ENCODE measurements around the gene UBR3.
"Not testable (repeated sequence)": the region's sequence is repeated elsewhere in the genome, so short reads cannot be mapped to it uniquely, and the experiment has no call there.

The UBR3 gene

DNA sequence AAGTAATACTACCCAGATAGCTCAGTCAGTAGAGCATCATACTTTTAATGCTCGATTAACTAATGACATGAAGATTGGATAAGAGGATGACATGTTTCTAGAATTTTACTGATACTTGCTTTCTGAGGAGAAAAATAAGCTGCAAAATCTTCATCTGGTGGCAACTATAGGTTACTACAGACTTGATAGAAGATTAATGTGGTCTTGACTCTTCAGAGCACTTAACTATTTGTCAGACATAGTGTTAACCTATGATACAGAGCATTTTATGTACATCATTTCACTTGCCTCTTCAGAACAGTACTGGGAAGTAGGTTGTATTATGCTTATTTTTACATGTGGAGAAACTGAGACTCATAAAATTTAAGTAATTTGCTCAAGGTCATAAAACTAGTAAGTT is 83.9 kb downstream of the UBR3 start:
- Histone ChIP-seq H3K27ac (ENCODE audit: low read depth, low read length) (no peak overlapping the region), H3K4me1 (ENCODE audit: insufficient read depth, low read length) (no peaks in the 10 kb centered on the region), H3K9ac (ENCODE audit: low read depth, low read length) (no peak overlapping the region), H3K36me3 (ENCODE audit: insufficient read depth, low read length) (peaks cover 17% of the 10 kb centered on the region; the same call in 1 of the 2 replicates), H3K27me3 (ENCODE audit: insufficient read depth, low read length) (no peaks in the 10 kb centered on the region), H3K4me3 (ENCODE audit: low read length) (no peak overlapping the region), H3K9me3 (ENCODE audit: insufficient read depth, low read depth, low read length) (no peaks in the 10 kb centered on the region)
- WGBS = 88% methylated on average over 1 of the region's 1 CpG

DNA sequence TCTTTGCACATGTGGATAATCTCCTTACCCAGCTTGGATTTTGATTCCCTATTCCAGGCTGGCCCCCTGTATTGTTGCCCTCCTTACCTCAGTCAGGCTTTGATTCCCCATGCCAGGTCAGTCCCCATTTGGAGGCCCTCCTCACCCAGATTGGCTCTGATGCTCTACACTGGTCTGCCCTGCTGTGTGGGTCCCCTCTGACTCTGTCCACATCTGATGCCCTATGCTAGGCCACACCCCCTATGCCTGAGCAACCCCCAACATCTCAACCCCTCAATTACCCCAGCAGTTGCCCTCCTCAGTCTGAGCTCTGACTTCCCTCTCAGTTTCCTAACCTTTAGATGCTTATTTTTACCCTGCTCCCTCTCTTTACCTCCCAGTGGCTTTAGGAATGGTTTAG is 89.4 kb downstream of the UBR3 start:
- Histone ChIP-seq H3K9ac (ENCODE audit: low read depth, low read length) (no peak overlapping the region), H3K9me3 (ENCODE audit: insufficient read depth, low read depth, low read length) (no peaks in the 10 kb centered on the region), H3K27me3 (ENCODE audit: insufficient read depth, low read length) (no peaks in the 10 kb centered on the region), H3K4me1 (ENCODE audit: insufficient read depth, low read length) (no peaks in the 10 kb centered on the region), H3K27ac (ENCODE audit: low read depth, low read length) (no peak overlapping the region), H3K4me3 (ENCODE audit: low read length) (no peak overlapping the region), H3K36me3 (ENCODE audit: insufficient read depth, low read length) (peaks cover 15% of the 10 kb centered on the region; the same call in 1 of the 2 replicates)

DNA sequence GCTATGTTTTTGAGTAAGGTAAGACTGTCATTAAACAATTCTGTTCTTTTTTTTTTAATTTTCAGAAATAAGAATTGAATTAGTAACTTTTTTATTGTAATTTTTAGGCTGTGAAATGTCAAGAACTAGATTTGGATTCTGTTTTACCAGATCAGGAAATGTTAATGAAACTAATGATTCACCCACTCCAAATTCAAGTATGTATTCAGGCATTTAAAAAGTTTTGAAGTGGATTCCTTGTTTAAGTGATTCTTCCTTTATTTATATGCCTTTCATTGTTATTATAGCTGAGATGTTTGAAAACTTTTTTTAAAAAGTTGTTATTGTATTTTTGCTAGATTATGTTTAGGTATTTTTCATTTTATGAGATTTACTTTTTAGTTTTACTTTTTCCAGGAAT is 96.7 kb downstream of the UBR3 start:
- H3K4me1 ChIP-seq (ENCODE audit: insufficient read depth, low read length) = no peaks in the 10 kb centered on the region
- H3K4me3 ChIP-seq (ENCODE audit: low read length) = no peak overlapping the region
- H3K36me3 ChIP-seq (ENCODE audit: insufficient read depth, low read length) = peaks cover 21% of the 10 kb centered on the region

DNA sequence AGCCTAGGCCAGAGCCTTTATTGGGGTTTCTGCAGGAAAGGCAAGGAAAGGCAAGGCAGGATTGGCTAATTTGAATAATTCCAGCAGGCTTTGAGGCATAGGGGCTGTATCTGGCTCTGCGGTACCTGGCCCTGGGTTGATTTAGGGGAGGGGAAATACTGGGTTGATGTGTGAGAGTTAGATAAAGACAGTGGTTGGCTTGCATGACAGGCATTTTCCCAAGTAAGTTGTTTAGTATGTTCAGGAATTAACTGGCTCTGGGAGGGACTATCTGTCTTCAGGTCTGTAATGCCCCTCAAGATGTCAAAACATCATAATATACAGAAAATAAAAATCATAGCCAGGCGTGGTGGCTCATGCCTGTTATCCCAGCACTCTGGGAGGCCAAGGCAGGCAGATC is 98.7 kb downstream of the UBR3 start:
- Histone ChIP-seq H3K27ac (ENCODE audit: low read depth, low read length) (no peak overlapping the region), H3K36me3 (ENCODE audit: insufficient read depth, low read length) (peaks cover 21% of the 10 kb centered on the region), H3K27me3 (ENCODE audit: insufficient read depth, low read length) (no peaks in the 10 kb centered on the region), H3K9me3 (ENCODE audit: insufficient read depth, low read depth, low read length) (no peaks in the 10 kb centered on the region), H3K4me1 (ENCODE audit: insufficient read depth, low read length) (no peaks in the 10 kb centered on the region), H3K9ac (ENCODE audit: low read depth, low read length) (no peak overlapping the region), H3K4me3 (ENCODE audit: low read length) (no peak overlapping the region)
- 94% methylated on average over 2 of the region's 2 CpGs for WGBS

More for the DNA sequence above, 96.7 kb downstream of the UBR3 start:
- H3K9me3 ChIP-seq (ENCODE audit: insufficient read depth, low read depth, low read length) = no peaks in the 10 kb centered on the region
- no peak overlapping the region for H3K9ac ChIP-seq (ENCODE audit: low read depth, low read length)
- H3K27me3 ChIP-seq (ENCODE audit: insufficient read depth, low read length) = no peaks in the 10 kb centered on the region
- no peak overlapping the region for H3K27ac ChIP-seq (ENCODE audit: low read depth, low read length)

DNA sequence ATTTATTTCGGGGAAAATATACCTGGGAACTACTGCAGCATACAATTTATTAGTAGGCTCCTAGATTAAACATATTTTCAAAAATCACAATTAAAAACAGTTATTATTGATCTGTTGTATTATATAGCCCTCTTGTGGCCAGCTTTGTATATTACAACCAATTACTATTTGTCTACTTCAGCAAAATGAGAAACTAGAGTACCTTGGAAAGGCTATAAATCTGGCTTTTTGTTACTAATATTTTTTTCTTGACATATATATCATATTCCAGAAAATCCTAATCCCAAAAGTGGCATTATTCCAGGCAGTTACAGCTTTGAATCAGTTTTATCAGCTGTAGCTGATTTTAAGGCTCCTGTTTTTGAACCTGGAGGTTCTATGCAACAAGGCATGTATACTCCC is 101.2 kb downstream of the UBR3 start:
- WGBS = 20% methylated on average over 1 of the region's 1 CpG
- no peak overlapping the region for H3K9ac ChIP-seq (ENCODE audit: low read depth, low read length)
- no peak overlapping the region for H3K4me3 ChIP-seq (ENCODE audit: low read length)
- H3K4me1 ChIP-seq (ENCODE audit: insufficient read depth, low read length) = no peaks in the 10 kb centered on the region
- no peaks in the 10 kb centered on the region for H3K27me3 ChIP-seq (ENCODE audit: insufficient read depth, low read length)
- H3K9me3 ChIP-seq (ENCODE audit: insufficient read depth, low read depth, low read length) = no peaks in the 10 kb centered on the region
- H3K36me3 ChIP-seq (ENCODE audit: insufficient read depth, low read length) = peaks cover 25% of the 10 kb centered on the region
- no peak overlapping the region for H3K27ac ChIP-seq (ENCODE audit: low read depth, low read length)

DNA sequence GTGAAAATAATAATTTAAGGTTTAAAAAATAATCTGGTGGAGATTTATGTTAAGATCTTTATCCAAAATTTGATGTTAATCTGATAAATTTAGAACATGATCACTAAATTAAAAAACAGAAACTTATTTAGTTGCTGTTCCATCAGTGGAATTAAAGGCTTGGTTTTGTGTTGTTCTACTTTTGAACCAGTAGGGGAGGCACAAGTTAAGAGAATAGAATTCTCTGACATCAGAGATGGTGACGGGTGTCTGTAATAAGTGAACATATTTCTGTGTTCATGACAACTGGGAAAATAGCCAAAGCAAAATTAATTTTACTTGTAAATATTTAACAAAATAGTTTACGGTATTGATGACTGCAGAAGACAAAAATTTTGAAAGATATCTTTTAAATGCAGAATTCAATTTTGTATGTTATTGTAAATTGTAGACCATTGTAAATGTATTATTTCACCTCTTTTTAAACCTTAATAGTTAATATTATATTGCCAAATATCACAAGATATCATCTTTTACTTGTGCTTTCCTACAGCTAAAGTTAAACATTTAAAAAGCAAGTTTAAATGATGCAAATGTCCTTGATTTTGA is 106.0 kb downstream of the UBR3 start:
- H3K36me3 ChIP-seq (ENCODE audit: insufficient read depth, low read length) = peaks cover 6% of the 10 kb centered on the region; the same call in 1 of the 2 replicates
- no peak overlapping the region for H3K27ac ChIP-seq (ENCODE audit: low read depth, low read length)
- H3K4me1 ChIP-seq (ENCODE audit: insufficient read depth, low read length) = no peaks in the 10 kb centered on the region
- H3K4me3 ChIP-seq (ENCODE audit: low read length) = no peak overlapping the region
- no peaks in the 10 kb centered on the region for H3K9me3 ChIP-seq (ENCODE audit: insufficient read depth, low read depth, low read length)
- H3K9ac ChIP-seq (ENCODE audit: low read depth, low read length) = no peak overlapping the region
- WGBS = 67% methylated on average over 1 of the region's 2 CpGs
- H3K27me3 ChIP-seq (ENCODE audit: insufficient read depth, low read length) = no peaks in the 10 kb centered on the region

DNA sequence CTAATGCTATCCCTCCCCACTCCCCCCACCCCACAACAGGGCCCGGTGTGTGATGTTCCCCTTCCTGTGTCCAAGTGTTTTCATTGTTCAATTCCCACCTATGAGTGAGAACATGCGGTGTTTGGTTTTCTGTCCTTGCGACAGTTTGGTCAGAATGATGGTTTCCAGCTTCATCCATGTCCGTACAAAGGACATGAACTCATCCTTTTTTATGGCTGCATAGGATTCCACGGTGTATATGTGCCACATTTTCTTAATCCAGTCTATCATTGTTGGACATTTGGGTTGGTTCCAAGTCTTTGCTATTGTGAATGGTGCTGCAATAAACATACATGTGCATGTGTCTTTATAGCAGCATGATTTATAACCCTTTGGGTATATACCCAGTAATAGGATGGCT is 109.4 kb downstream of the UBR3 start:
- H3K36me3 ChIP-seq (ENCODE audit: insufficient read depth, low read length); H3K4me1 ChIP-seq (ENCODE audit: insufficient read depth, low read length); H3K9me3 ChIP-seq (ENCODE audit: insufficient read depth, low read depth, low read length); H3K4me3 ChIP-seq (ENCODE audit: low read length); H3K9ac ChIP-seq (ENCODE audit: low read depth, low read length); H3K27ac ChIP-seq (ENCODE audit: low read depth, low read length); H3K27me3 ChIP-seq (ENCODE audit: insufficient read depth, low read length): not testable (repeated sequence)
- WGBS = over 99% methylated on average over 5 of the region's 5 CpGs

DNA sequence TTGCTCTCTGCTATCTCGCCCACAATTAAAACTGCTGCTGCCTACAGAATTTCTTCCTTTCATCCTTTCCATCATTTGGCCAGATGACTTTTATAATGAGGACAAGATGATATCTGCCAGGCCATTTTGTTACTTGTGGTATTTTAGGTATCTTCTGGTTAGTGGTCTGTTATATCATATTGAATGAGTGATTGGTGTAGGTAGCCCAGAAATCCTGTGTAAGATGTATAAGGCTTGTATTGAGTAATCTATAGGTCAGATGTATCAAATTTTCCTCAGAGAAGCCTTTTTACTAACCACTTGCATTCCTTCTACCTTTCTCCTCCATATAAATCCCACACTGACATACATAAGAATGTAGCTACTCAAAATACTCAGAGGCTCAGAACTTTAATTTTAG is 118.3 kb downstream of the UBR3 start:
- WGBS = 91% methylated on average over 1 of the region's 1 CpG
- no peak overlapping the region for H3K9ac ChIP-seq (ENCODE audit: low read depth, low read length)
- H3K4me1 ChIP-seq (ENCODE audit: insufficient read depth, low read length) = no peaks in the 10 kb centered on the region
- H3K36me3 ChIP-seq (ENCODE audit: insufficient read depth, low read length) = peaks cover 25% of the 10 kb centered on the region
- no peaks in the 10 kb centered on the region for H3K27me3 ChIP-seq (ENCODE audit: insufficient read depth, low read length)
- no peaks in the 10 kb centered on the region for H3K9me3 ChIP-seq (ENCODE audit: insufficient read depth, low read depth, low read length)
- no peak overlapping the region for H3K27ac ChIP-seq (ENCODE audit: low read depth, low read length)
- no peak overlapping the region for H3K4me3 ChIP-seq (ENCODE audit: low read length)

DNA sequence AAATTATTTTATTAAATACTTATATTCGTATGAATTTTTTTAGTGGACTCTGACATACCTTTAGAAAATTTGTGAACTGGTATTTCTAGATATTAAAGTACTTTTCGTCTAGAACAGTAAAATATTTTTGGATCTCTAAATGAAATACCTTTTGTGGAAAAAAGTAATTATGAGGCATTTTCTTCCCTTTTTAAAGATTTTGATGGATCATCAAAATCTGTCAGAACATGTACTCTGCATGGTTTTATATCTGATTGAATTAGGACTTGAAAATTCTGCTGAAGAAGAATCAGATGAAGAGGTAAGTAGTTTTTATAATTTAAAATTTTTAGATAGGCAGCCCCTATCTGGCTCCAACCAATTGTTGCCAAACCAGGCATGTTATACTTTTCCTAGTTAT is 118.8 kb downstream of the UBR3 start:
- Histone ChIP-seq H3K4me3 (ENCODE audit: low read length) (no peak overlapping the region), H3K9me3 (ENCODE audit: insufficient read depth, low read depth, low read length) (no peaks in the 10 kb centered on the region), H3K4me1 (ENCODE audit: insufficient read depth, low read length) (no peaks in the 10 kb centered on the region), H3K36me3 (ENCODE audit: insufficient read depth, low read length) (peaks cover 25% of the 10 kb centered on the region), H3K27me3 (ENCODE audit: insufficient read depth, low read length) (no peaks in the 10 kb centered on the region), H3K9ac (ENCODE audit: low read depth, low read length) (no peak overlapping the region), H3K27ac (ENCODE audit: low read depth, low read length) (no peak overlapping the region)
- WGBS = 96% methylated on average over 2 of the region's 2 CpGs

DNA sequence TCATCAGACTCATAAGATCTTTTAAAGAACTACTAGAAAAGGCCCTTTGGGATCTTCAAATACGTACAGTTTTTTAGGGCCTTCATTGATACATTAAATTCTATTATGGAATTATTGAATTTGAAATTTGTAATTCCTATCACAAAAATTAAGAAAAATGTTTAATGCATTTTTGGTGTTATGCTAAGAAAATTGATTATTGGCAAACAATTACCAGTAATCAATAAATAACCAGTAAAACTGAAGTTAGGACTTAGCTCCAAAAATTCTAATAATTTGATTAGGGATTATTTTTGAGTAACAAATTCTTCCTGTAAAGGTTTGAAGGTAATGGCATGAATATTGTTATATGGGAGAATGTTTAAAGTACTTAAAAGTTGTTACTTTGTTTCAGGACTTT is 119.3 kb downstream of the UBR3 start:
- Histone ChIP-seq H3K27me3 (ENCODE audit: insufficient read depth, low read length) (no peaks in the 10 kb centered on the region), H3K4me1 (ENCODE audit: insufficient read depth, low read length) (no peaks in the 10 kb centered on the region), H3K9ac (ENCODE audit: low read depth, low read length) (no peak overlapping the region), H3K4me3 (ENCODE audit: low read length) (no peak overlapping the region), H3K9me3 (ENCODE audit: insufficient read depth, low read depth, low read length) (no peaks in the 10 kb centered on the region), H3K36me3 (ENCODE audit: insufficient read depth, low read length) (peaks cover 25% of the 10 kb centered on the region), H3K27ac (ENCODE audit: low read depth, low read length) (no peak overlapping the region)
- WGBS = no CpG with 5 or more reads among the region's 1 CpG

DNA sequence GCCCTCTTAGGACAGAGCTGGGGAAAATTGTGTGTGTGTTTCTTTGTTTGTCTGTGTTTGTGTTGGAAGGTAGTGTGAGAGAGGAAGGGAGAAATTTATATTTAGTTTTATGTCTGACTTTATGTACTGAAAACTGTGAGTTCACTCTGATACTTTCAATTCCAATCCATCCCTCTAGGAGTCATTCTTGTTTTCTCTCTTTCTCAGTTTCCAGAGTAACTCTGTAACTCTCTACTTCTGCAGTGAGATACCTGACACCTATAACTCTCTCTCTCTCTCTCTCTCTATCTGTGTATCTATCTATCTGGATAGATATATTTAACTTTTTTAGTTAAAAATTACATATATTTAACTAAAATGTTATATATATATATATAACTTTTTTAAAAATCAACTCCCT is 128.7 kb downstream of the UBR3 start:
- no peak overlapping the region for H3K27ac ChIP-seq (ENCODE audit: low read depth, low read length)
- H3K4me3 ChIP-seq (ENCODE audit: low read length) = no peak overlapping the region
- no peaks in the 10 kb centered on the region for H3K4me1 ChIP-seq (ENCODE audit: insufficient read depth, low read length)
- H3K36me3 ChIP-seq (ENCODE audit: insufficient read depth, low read length) = peaks cover 13% of the 10 kb centered on the region; the same call in 1 of the 2 replicates
- H3K27me3 ChIP-seq (ENCODE audit: insufficient read depth, low read length) = no peaks in the 10 kb centered on the region
- no peaks in the 10 kb centered on the region for H3K9me3 ChIP-seq (ENCODE audit: insufficient read depth, low read depth, low read length)
- no peak overlapping the region for H3K9ac ChIP-seq (ENCODE audit: low read depth, low read length)

DNA sequence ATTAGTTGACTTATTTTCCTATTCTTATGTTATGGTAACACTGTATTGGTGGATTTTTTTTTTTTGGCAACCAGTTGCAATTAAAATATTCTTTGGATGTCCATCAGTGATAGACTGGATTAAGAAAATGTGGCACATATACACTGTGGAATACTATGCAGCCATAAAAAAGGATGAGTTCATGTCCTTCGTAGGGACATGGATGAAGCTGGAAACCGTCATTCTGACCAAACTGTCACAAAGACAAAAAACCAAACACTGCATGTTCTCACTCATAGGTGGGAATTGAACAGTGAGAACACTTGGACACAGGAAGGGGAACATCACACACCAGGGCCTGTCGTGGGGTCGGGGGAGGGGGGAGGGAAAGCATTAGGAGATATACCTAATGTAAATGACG is 130.0 kb downstream of the UBR3 start:
- H3K27me3 ChIP-seq (ENCODE audit: insufficient read depth, low read length); H3K9ac ChIP-seq (ENCODE audit: low read depth, low read length); H3K4me3 ChIP-seq (ENCODE audit: low read length); H3K4me1 ChIP-seq (ENCODE audit: insufficient read depth, low read length); H3K27ac ChIP-seq (ENCODE audit: low read depth, low read length); H3K9me3 ChIP-seq (ENCODE audit: insufficient read depth, low read depth, low read length): not testable (repeated sequence)
- H3K36me3 ChIP-seq (ENCODE audit: insufficient read depth, low read length) = peaks cover 13% of the 10 kb centered on the region; the same call in 1 of the 2 replicates
- WGBS = 84% methylated on average over 4 of the region's 5 CpGs

All from HUES64 (cell line).